Activated CD8-positive, alpha-beta T cell treated with anti-CD3 and anti-CD28 coated beads for 36 hours (primary cell): Measurements from ENCODE around the gene DHTKD1. TPM values are rescaled to one million over a fixed set of nuclear protein-coding genes. Genes with fewer than 3 reads are reported as not detected.

Source experiments
- ATAC-seq: fragments of 200-7000 bp; cut with Tn5 transposase; one replicate; pipeline ENCODE4 v1.10.0; 2021; ENCODE audit warnings: mild to moderate bottlenecking, moderate library complexity
- CTCF ChIA-PET: fragments of 350-600 bp; sonication (Branson Sonifier 250); formaldehyde crosslinking; loops from one replicate; lab custom pipeline; 2021; ENCODE audit warnings: antibody characterized with exemption; lab: Charles Lee
- POLR2A ChIA-PET: fragments of 350-600 bp; sonication (Branson Sonifier 250); formaldehyde crosslinking; loops from one replicate; lab custom pipeline; 2021; ENCODE audit warnings: antibody characterized with exemption; lab: Charles Lee
- DNase-seq: peaks from one replicate; pipeline ENCODE4 v3.0.0-alpha.2; 2020
- H3K27ac Mint-ChIP-seq: one replicate; pipeline ENCODE4 v1.8.0; 2021; ENCODE audit warnings: mild to moderate bottlenecking, mixed read lengths
- H3K27me3 Mint-ChIP-seq: one replicate; pipeline ENCODE4 v1.8.0; 2021; ENCODE audit warnings: mixed read lengths
- H3K36me3 Mint-ChIP-seq: one replicate; pipeline ENCODE4 v1.8.0; 2021; ENCODE audit warnings: low read depth, mixed read lengths
- H3K4me1 Mint-ChIP-seq: one replicate; pipeline ENCODE4 v1.8.0; 2021; ENCODE audit warnings: low read depth, mixed read lengths
- H3K4me3 Mint-ChIP-seq: one replicate; pipeline ENCODE4 v1.8.0; 2021; ENCODE audit warnings: mild to moderate bottlenecking, moderate library complexity, mixed read lengths
- H3K9me3 Mint-ChIP-seq: one replicate; pipeline ENCODE4 v1.8.0; 2021; ENCODE audit warnings: mixed read lengths
- CTCF ChIP-seq: fragments of 200-600 bp; IDR thresholded peaks from one replicate; pipeline ENCODE4 v1.8.0; 2022; ENCODE audit warnings: antibody characterized with exemption, mild to moderate bottlenecking
- intact Hi-C: fragments of 100-400 bp; cut with micrococcal nuclease; formaldehyde crosslinking; loops from one replicate; pipeline ENCODE4 v1.10.0; 2022
- total RNA-seq, 2 experiments: library from RNA; stranded (reverse); gene quantifications; one replicate each; pipeline ENCODE4 v1.2.3, GENCODE V29; 2021

DHTKD1 gene
- total RNA-seq, 2 experiments from 2014 or later: 13.1 to 13.5 TPM

DNA sequence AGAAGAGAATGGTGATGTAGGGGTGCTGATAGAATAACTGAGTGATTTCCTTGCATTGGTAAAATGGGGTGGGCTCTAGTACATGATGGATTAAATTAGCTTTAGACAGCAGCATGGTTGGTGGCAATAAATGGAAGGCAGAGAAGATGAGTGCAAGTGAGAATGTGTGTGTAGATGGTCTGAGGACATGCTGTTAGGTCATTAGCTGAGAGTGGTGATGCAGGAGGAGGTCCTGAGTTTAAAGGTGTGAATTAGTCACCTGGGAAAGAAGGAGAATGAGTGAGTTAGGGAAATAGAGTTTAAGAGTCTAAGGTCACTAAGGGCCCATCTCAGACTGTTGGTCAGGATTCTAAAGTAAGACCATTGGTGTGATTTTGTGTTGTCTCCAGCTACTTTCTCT lies 42.8 kb downstream of the DHTKD1 start:
- no peak overlapping the region for H3K4me3 Mint-ChIP-seq
- peak; percentile 40 for ATAC-seq

GRCh38 chr10:12113627-12114026 lies 44.9 kb downstream of the DHTKD1 start:
- Mint-ChIP-seq H3K9me3 (no peaks in the 10 kb centered on the region), H3K36me3 (peaks cover 33% of the 10 kb centered on the region), H3K4me3 (no peak overlapping the region), H3K4me1 (peaks cover 19% of the 10 kb centered on the region), H3K27me3 (no peaks in the 10 kb centered on the region), H3K27ac (peak overlapping the region; percentile 82)
- intact Hi-C loops: no loop called here
- CTCF ChIA-PET: no interaction called here
- no peak for ATAC-seq
- POLR2A ChIA-PET: no interaction called here
- TF ChIP-seq CTCF: no peak
- no peak for DNase-seq

More for the DNA sequence above, 42.8 kb downstream of the DHTKD1 start:
- ChIA-PET CTCF (interaction anchor here (1.4 kb wide), 1 partner anchor 125 kb away, joined by 3 read pairs; no protein-coding TSS in a partner anchor), POLR2A (no interaction called here)
- peaks cover 36% of the 10 kb centered on the region for H3K36me3 Mint-ChIP-seq
- no peak for DNase-seq
- TF ChIP-seq CTCF: no peak
- no peaks in the 10 kb centered on the region for H3K27me3 Mint-ChIP-seq
- peak overlapping the region; percentile 19 for H3K27ac Mint-ChIP-seq
- no peaks in the 10 kb centered on the region for H3K9me3 Mint-ChIP-seq
- peaks cover 19% of the 10 kb centered on the region for H3K4me1 Mint-ChIP-seq
- intact Hi-C loops: no loop called here

- no peak for TF ChIP-seq CTCF
- DNase-seq (no peak), ATAC-seq (no peak)
- no peaks in the 10 kb centered on the region for H3K27me3 Mint-ChIP-seq
- H3K4me3 Mint-ChIP-seq: peak overlapping the region; percentile 50
- intact Hi-C loops: loop anchor here (10.0 kb wide), 1 partner anchor 77 kb away; the partner anchor contains the start of gene UPF2
- peak overlapping the region; percentile 96 for H3K27ac Mint-ChIP-seq
- peaks cover 32% of the 10 kb centered on the region for H3K36me3 Mint-ChIP-seq
- H3K4me1 Mint-ChIP-seq: peaks cover 29% of the 10 kb centered on the region
- CTCF ChIA-PET: no interaction called here
- POLR2A ChIA-PET: interaction anchor here (1.2 to 2.9 kb wide), 3 partner anchors 13 to 79 kb away, joined by 3 to 9 read pairs (median 7); partner anchors contain the start of genes CDC123, NUDT5 and UPF2
- no peaks in the 10 kb centered on the region for H3K9me3 Mint-ChIP-seq
These were observed 52.9 kb downstream of the DHTKD1 start for GRCh38 chr10:12121673-12122072.

GRCh38 chr10:12129222-12130111 lies 60.7 kb downstream of the DHTKD1 start, which contains the start of gene SEC61A2:
TSS of gene SEC61A2 (plus strand) at chr10:12129677. CDS start at chr10:12129788, 111 bp downstream.
- Mint-ChIP-seq H3K9me3 (no peaks in the 10 kb centered on the region), H3K27me3 (no peaks in the 10 kb centered on the region), H3K4me3 (peak within 1 kb of the TSS; percentile 88), H3K27ac (peak within 1 kb of the TSS; percentile 78), H3K36me3 (peaks cover 14% of the 10 kb centered on the region), H3K4me1 (peaks cover 21% of the 10 kb centered on the region)
- peak; percentile 96 for DNase-seq
- peak; percentile 96 for ATAC-seq
- ChIA-PET POLR2A (interaction anchor here (0.5 to 1.9 kb wide), 7 partner anchors 50 to 227 kb away, joined by 3 to 8 read pairs (median 4); partner anchors contain the start of genes CDC123, NUDT5 and UPF2), CTCF (interaction anchor here (0.8 to 1.4 kb wide), 8 partner anchors 13 to 340 kb away, joined by 3 to 5 read pairs (median 3); partner anchors contain the start of gene DHTKD1)
- intact Hi-C loops: loop anchor here (2.0 to 10.0 kb wide), 2 partner anchors 61 to 85 kb away; partner anchors contain the start of genes DHTKD1 and UPF2
- no peak for TF ChIP-seq CTCF
